ENCODE results near the gene TROAP. TPM values are rescaled to one million over a fixed set of nuclear protein-coding genes. Genes with fewer than 3 reads are reported as not detected.
A peak's percentile ranks its signal among the peaks of the same experiment; 100 is the strongest.

The TROAP gene
- total RNA-seq (2014; rRNA removed; shearing (Covaris generic)), result 116 and 150 TPM in 2 replicates
- 141 and 176 TPM in 2 replicates for total RNA-seq (2022)
- percentile 88 among the genes with signal in this experiment for Bru-seq, nascent RNA
- BruChase-seq, experiment 1, labeled RNA remaining after a 6-hour chase, result percentile 93 among the genes with signal in this experiment
- percentile 93 among the genes with signal in this experiment for BruChase-seq, experiment 2, labeled RNA remaining after a 2-hour chase
- long read RNA-seq, transcript TROAP-215 (14 exons, 2,771 nt), result minor isoform, 10 of 211 reads
- long read RNA-seq, transcript TROAP-201 (15 exons, 2,527 nt), result major isoform, 35 of 211 reads
- long read RNA-seq, partial matches to known transcripts, result 83 of 211 reads
- long read RNA-seq, other reads (novel, unspliced or antisense), result 77 of 211 reads

DNA sequence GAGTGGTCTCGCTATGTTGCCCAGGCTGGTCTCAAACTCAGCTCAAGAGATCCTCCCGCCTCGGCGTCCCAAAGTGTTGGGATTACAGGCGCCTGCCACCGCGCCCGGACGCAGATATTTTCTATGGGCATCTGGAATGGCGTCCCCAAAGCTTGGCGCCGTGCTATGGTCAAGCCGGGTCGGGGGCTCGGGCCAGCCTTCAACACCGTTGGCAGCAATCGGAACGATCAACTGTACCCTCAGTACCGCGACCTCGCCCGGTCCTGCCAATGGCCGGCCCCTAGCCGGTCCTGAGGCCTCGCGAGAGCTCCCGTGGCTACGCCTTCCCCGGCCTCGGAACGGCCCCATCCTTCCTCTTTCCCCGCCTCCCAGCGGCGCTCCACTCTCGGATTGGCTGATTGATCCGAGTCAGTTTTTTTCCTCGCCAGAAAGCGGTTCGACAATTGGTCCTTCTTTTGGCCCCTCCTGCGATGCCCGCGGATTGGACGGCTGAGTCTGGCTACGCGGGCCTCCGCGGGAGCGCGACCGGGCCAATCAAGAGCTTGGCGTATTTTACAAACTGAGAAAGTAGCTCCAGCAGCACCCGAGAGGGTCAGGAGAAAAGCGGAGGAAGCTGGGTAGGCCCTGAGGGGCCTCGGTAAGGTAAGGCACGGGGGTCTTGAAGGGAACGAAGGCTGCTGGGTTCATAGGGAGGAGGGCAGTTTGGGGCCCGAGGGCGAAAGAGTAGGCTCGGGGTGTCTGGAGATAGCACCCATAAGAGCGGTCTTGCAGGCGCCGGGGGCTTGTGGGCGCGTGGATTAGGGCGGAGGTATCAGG, at the start of gene TROAP:
TSS of gene TROAP (plus strand) at position 548 of the 816 bp plus-strand sequence. CDS start 354 bp downstream, outside the sequence.
- intact Hi-C loops (cut with micrococcal nuclease; ENCODE audit: unreplicated experiment), result loop anchor here (2.0 kb wide), 1 partner anchor 58 kb away; the partner anchor contains the start of gene TUBA1C
- TF ChIP-seq, protein P1, sequence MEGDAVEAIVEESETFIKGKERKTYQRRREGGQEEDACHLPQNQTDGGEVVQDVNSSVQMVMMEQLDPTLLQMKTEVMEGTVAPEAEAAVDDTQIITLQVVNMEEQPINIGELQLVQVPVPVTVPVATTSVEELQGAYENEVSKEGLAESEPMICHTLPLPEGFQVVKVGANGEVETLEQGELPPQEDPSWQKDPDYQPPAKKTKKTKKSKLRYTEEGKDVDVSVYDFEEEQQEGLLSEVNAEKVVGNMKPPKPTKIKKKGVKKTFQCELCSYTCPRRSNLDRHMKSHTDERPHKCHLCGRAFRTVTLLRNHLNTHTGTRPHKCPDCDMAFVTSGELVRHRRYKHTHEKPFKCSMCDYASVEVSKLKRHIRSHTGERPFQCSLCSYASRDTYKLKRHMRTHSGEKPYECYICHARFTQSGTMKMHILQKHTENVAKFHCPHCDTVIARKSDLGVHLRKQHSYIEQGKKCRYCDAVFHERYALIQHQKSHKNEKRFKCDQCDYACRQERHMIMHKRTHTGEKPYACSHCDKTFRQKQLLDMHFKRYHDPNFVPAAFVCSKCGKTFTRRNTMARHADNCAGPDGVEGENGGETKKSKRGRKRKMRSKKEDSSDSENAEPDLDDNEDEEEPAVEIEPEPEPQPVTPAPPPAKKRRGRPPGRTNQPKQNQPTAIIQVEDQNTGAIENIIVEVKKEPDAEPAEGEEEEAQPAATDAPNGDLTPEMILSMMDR (conservative IDR thresholded peaks at IDR 0.05; ENCODE audit: low read length), result no peak
- TF ChIP-seq EZH2phosphoT487 (IDR thresholded peaks at IDR 0.05; ENCODE audit: borderline replicate concordance, low read depth, low read length), result no peak

DNA sequence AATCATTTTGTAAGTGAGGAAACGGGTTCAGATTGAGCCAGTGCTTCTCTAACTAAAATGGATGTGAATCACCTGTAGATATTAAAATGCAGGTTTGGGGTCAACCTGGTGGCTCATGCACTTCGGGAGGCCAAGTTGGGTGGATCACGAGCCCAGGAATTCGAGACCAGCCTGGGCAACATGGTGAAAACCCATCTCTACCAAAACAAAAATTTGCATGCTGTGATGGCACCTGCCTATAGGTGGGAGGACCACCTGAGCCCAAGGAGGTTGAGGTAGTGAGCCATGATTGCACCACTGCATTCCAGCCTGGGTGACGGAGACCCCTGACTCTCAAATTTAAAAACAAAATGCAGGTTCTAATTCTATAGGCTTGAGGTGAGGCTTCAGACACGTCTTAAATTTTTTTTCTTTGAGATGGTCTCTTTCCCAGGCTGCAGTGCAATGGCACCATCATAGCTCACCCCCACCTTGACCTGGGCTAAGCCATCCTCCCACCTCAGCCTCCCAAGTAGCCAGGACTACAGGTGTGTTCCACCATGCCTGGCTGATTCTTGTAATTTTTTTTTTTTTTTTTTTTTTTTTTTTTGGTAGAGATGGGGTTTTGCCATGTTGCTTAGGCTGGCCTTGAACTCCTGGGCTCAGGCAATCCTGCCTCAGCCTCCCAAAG, 49.2 kb upstream of the TROAP start:
- POLR2A ChIA-PET, result no interaction called here
- Histone ChIP-seq H3K27ac (ENCODE audit: low read depth, low read length, poor library complexity, severe bottlenecking) (no peak overlapping the region), H3K4me2 (ENCODE audit: low read length) (no peak overlapping the region), H3K4me3 (ENCODE audit: low read depth, low read length, poor library complexity, severe bottlenecking) (no peak overlapping the region), H4K20me1 (ENCODE audit: insufficient read depth, low read length) (no peaks in the 10 kb centered on the region), H3K9me3 (ENCODE audit: low read length) (no peaks in the 10 kb centered on the region), H3K4me1 (ENCODE audit: insufficient read depth, low read length, poor library complexity, severe bottlenecking) (no peaks in the 10 kb centered on the region), H3K36me3 (ENCODE audit: insufficient read depth, low read length) (peaks cover 49% of the 10 kb centered on the region), H2AFZ (ENCODE audit: low read length) (no peak overlapping the region), H3K9me2 (ENCODE audit: insufficient read depth, low read length) (no peaks in the 10 kb centered on the region), H3K79me2 (ENCODE audit: insufficient read depth, low read depth, low read length) (peaks cover 2% of the 10 kb centered on the region; the same call in 1 of the 2 replicates)
- no peak for DNase-seq (ENCODE audit: low spot score)
- no TSS peak for BruUV-seq (replicated peaks)
- TF ChIP-seq EZH2phosphoT487 (IDR thresholded peaks at IDR 0.05; ENCODE audit: borderline replicate concordance, low read depth, low read length), result no peak
- TF ChIP-seq, protein P1 (conservative IDR thresholded peaks at IDR 0.05; ENCODE audit: low read length), result no peak
- CTCF ChIA-PET (ENCODE audit: unreplicated experiment), result no interaction called here
- intact Hi-C loops (cut with micrococcal nuclease; ENCODE audit: unreplicated experiment), result no loop called here

More for the DNA sequence above, at the start of gene TROAP:
- peaks cover 16% of the 10 kb centered on the region; the same call in 1 of the 2 replicates for H3K79me2 ChIP-seq (ENCODE audit: insufficient read depth, low read depth, low read length)
- H4K20me1 ChIP-seq (ENCODE audit: insufficient read depth, low read length), result no peaks in the 10 kb centered on the region
- no peaks in the 10 kb centered on the region for H3K9me3 ChIP-seq (ENCODE audit: low read length)
- no peaks in the 10 kb centered on the region for H3K9me2 ChIP-seq (ENCODE audit: insufficient read depth, low read length)
- H2AFZ ChIP-seq (ENCODE audit: low read length), result peak within 1 kb of the TSS; percentile 62
- H3K4me2 ChIP-seq (ENCODE audit: low read length), result peak within 1 kb of the TSS; percentile 88
- H3K4me3 ChIP-seq (ENCODE audit: low read depth, low read length, poor library complexity, severe bottlenecking), result peak within 1 kb of the TSS; percentile 91
- ChIA-PET CTCF (ENCODE audit: unreplicated experiment) (interaction anchor here (0.5 to 1.3 kb wide), 7 partner anchors 8 to 466 kb away, joined by 3 to 6 read pairs (median 3); no protein-coding TSS in a partner anchor), POLR2A (interaction anchor here (0.6 to 2.0 kb wide), 18 partner anchors 9 to 418 kb away, joined by 3 to 13 read pairs (median 3); partner anchors contain the start of genes C1QL4, SPATS2, TMBIM6 and TUBA1B)
- H3K4me1 ChIP-seq (ENCODE audit: insufficient read depth, low read length, poor library complexity, severe bottlenecking), result peaks cover 24% of the 10 kb centered on the region
- H3K27ac ChIP-seq (ENCODE audit: low read depth, low read length, poor library complexity, severe bottlenecking), result peak within 1 kb of the TSS; percentile 61
- peaks cover 42% of the 10 kb centered on the region for H3K36me3 ChIP-seq (ENCODE audit: insufficient read depth, low read length)
- DNase-seq (ENCODE audit: low spot score), result peak; percentile 99
- BruUV-seq (replicated peaks), result no TSS peak

Data from OCI-LY7 (cell line).